Liver (tissue), 9 donors: ENCODE results near the gene KIRREL3. TPM values are rescaled to one million over a fixed set of nuclear protein-coding genes. Genes with fewer than 3 reads are reported as not detected.

Source experiments
- DNase-seq: peaks from one replicate; pipeline ENCODE4 v3.0.0-alpha.2; 2017; ENCODE audit warnings: low spot score
- H3K27ac ChIP-seq, 2 donors: one replicate each; pipeline ENCODE4 v1.7.0; 2013; ENCODE audit warnings: inconsistent platforms in 2 of 2, low read length in 2 of 2, control low read depth in 1 of 2, low read depth in 1 of 2, mild to moderate bottlenecking in 1 of 2
- H3K27me3 ChIP-seq, 4 donors: one replicate each; pipeline versions ENCODE4 v1.6.1 to v1.7.0; 2013; ENCODE audit warnings: low read length in 3 of 4, inconsistent platforms in 1 of 4, mild to moderate bottlenecking in 1 of 4, moderate library complexity in 1 of 4; ENCODE audit not compliant: control insufficient read depth in 4 of 4, insufficient read depth in 4 of 4
- H3K36me3 ChIP-seq, 4 donors: one replicate each; pipeline versions ENCODE4 v1.6.1 to v1.7.0; 2013; ENCODE audit warnings: low read length in 3 of 4, mild to moderate bottlenecking in 3 of 4, low read depth in 1 of 4, moderate library complexity in 1 of 4; ENCODE audit not compliant: control insufficient read depth in 4 of 4, insufficient read depth in 3 of 4
- H3K4me1 ChIP-seq, 4 donors: one replicate each; pipeline versions ENCODE4 v1.6.1 to v1.7.0; 2013; ENCODE audit warnings: low read length in 3 of 4, mild to moderate bottlenecking in 3 of 4, moderate library complexity in 1 of 4; ENCODE audit not compliant: control insufficient read depth in 4 of 4, insufficient read depth in 4 of 4
- H3K4me3 ChIP-seq, 3 donors: one replicate each; pipeline versions ENCODE4 v1.6.1 to v1.7.0; 2013; ENCODE audit warnings: low read length in 3 of 3, control low read depth in 1 of 3, low read depth in 1 of 3, mild to moderate bottlenecking in 1 of 3
- H3K9ac ChIP-seq, 2 donors: one replicate each; pipeline ENCODE4 v1.7.0; 2013; ENCODE audit warnings: low read length in 2 of 2, mild to moderate bottlenecking in 2 of 2, moderate library complexity in 2 of 2, control low read depth in 1 of 2, low read depth in 1 of 2
- H3K9me3 ChIP-seq, 4 donors: one replicate each; pipeline versions ENCODE4 v1.6.1 to v1.7.0; 2013; ENCODE audit warnings: low read length in 3 of 4; ENCODE audit not compliant: control insufficient read depth in 4 of 4
- EGR1 ChIP-seq, 2 donors: IDR thresholded peaks; 2 replicates each; pipeline ENCODE4 v1.6.1; 2016 to 2018; ENCODE audit warnings: antibody characterized with exemption in 2 of 2, low read depth in 2 of 2
- FOXA1 ChIP-seq: IDR thresholded peaks from 2 replicates; pipeline ENCODE4 v1.6.1; 2016; ENCODE audit warnings: antibody characterized with exemption
- GABPA ChIP-seq, 2 donors: IDR thresholded peaks in 1 of 2; conservative IDR thresholded peaks in 1 of 2; 2 replicates each; pipeline ENCODE4 v1.6.1; 2016; ENCODE audit warnings: antibody characterized with exemption in 2 of 2, mild to moderate bottlenecking in 1 of 2, moderate library complexity in 1 of 2
- JUND ChIP-seq, 2 donors: IDR thresholded peaks; 2 replicates each; pipeline ENCODE4 v1.6.1; 2016; ENCODE audit warnings: antibody characterized with exemption in 2 of 2
- NR2F2 ChIP-seq: IDR thresholded peaks from 2 replicates; pipeline ENCODE4 v1.6.1; 2016; ENCODE audit warnings: antibody characterized with exemption
- RAD21 ChIP-seq, 2 donors: IDR thresholded peaks; 2 replicates each; pipeline ENCODE4 v1.6.1; 2016; ENCODE audit warnings: antibody characterized with exemption in 2 of 2, mild to moderate bottlenecking in 2 of 2
- RXRA ChIP-seq, 2 donors: IDR thresholded peaks; 2 replicates each; pipeline ENCODE4 v1.6.1; 2017 to 2018; ENCODE audit warnings: antibody characterized with exemption in 2 of 2, mild to moderate bottlenecking in 1 of 2
- SP1 ChIP-seq: IDR thresholded peaks from 2 replicates; pipeline ENCODE4 v1.6.1; 2018; ENCODE audit warnings: antibody characterized with exemption, mild to moderate bottlenecking
- TAF1 ChIP-seq: conservative IDR thresholded peaks from 2 replicates; pipeline ENCODE4 v1.6.1; 2016; ENCODE audit warnings: antibody characterized with exemption, mild to moderate bottlenecking
- YY1 ChIP-seq: IDR thresholded peaks from 2 replicates; pipeline ENCODE4 v1.6.1; 2016; ENCODE audit warnings: antibody characterized with exemption, mild to moderate bottlenecking
- WGBS: extraction: QIAGEN DNeasy Blood & Tissue Kit; methylation state at CpG from one replicate; pipeline ENCODE4 v1.1.7; 2013; 5-methylcytosine and 5-hydroxymethylcytosine counted together
- polyA plus RNA-seq, 2 donors: library from polyadenylated mRNA; stranded (reverse) in 1 of 2; unstranded in 1 of 2; fragments of 200-250 nt in 1 of 2; fragments of >200 nt in 1 of 2; fragmentation: Nextera tagmentation in 1 of 2; extraction: Ambion mirVana in 1 of 2; gene quantifications; one replicate each; pipeline versions ENCODE4 v1.2.1 to v1.2.3, GENCODE V29; 2013 to 2015
- total RNA-seq, 2 donors: library from RNA; depleted of rRNA; stranded (reverse); fragments of >200 nt; gene quantifications; one replicate each; pipeline ENCODE4 v1.2.3, GENCODE V29; 2014
- TF ChIP-seq, protein P1 (sequence below): IDR thresholded peaks from 2 replicates; pipeline ENCODE4 v1.6.1; 2016; ENCODE audit warnings: antibody characterized with exemption, mild to moderate bottlenecking
- TF ChIP-seq, protein P2 (sequence below): fragments of 150-350 bp; IDR thresholded peaks from 2 replicates; pipeline ENCODE4 v1.5.1; 2017; ENCODE audit warnings: improper control_type of control experiment, low read depth, low read length; ENCODE audit not compliant: missing input control
- TF ChIP-seq, protein P3 (sequence below): IDR thresholded peaks from 2 replicates; pipeline ENCODE4 v1.6.1; 2016; ENCODE audit warnings: antibody characterized with exemption
- TF ChIP-seq, protein P4 (sequence below): IDR thresholded peaks from 2 replicates; pipeline ENCODE4 v1.6.1; 2016; ENCODE audit warnings: antibody characterized with exemption
- donor health status: healthy.
- donor health status: healthy.
- donor health status: healthy.
- donor health status: healthy.
- donor health status: healthy.

The KIRREL3 gene
- total and polyA plus RNA-seq, 4 donors: 0.03 to 0.29 (median 0.08) TPM; not detected in 1

DNA sequence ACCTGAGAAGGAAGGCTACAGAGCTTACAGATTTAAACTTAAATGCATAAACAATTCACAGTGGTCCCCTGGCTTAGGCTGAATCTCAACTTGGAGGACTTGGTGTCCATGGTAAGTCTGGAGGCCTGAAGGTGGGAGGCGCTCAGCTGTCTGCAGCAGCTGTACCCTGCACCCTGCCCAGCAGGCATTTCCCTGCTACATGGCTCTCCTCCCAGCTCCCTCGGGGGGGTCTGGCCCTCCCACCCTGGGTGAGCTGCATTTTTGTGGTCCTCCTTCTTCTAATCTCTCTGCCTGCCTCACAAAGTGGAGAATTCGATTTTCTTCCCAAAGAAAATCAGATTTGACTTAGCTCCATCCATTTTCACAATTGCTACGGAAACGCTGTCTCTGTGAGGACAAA lies 273.2 kb downstream of the KIRREL3 start:
- no peak for DNase-seq
- no peak for TF ChIP-seq TAF1
- TF ChIP-seq JUND (IDR thresholded peaks at IDR 0.05): no peak
- TF ChIP-seq NR2F2: no peak
- no peak for TF ChIP-seq EGR1 (IDR thresholded peaks at IDR 0.05; ENCODE audit: low read depth in 2 of 2)
- TF ChIP-seq SP1: no peak
- no peak for TF ChIP-seq RXRA (IDR thresholded peaks at IDR 0.05)
- Histone ChIP-seq H3K9me3 (no peaks in the 10 kb centered on the region), H3K4me1 (no peaks in the 10 kb centered on the region), H3K36me3 (no peaks in the 10 kb centered on the region), H3K27ac (no peak overlapping the region), H3K27me3 (no peaks in the 10 kb centered on the region), H3K9ac (no peak overlapping the region), H3K4me3 (no peak overlapping the region)
- 74% methylated on average over 5 of the region's 5 CpGs for WGBS

DNA sequence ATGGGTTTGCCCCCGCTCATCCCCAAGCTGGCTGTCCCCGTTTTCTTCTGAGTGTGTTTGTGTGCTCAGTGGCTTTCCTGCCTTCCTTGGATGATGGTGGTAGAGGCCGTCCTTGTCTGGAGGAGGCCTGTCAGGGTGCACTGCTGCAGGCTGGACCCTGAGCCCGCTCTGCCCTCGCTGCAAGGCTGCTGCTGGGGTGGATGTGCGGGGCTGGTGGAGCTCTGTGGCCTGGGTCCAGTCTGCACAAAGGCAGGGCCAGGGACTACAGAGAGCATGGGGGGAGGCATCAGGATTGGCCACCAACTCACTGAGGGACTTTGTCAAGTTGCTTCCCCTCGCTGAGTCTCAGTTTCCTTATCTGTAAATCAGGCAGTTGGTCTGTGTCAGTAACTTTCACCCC lies 275.0 kb downstream of the KIRREL3 start:
- TF ChIP-seq RAD21 (IDR thresholded peaks at IDR 0.05) (no peak), RXRA (IDR thresholded peaks at IDR 0.05) (no peak), YY1 (no peak), GABPA (IDR thresholded peaks at IDR 0.05 in 1 of 2, conservative IDR thresholded peaks at IDR 0.05 in 1 of 2) (no peak), FOXA1 (no peak), NR2F2 (no peak), EGR1 (IDR thresholded peaks at IDR 0.05; ENCODE audit: low read depth in 2 of 2) (no peak)
- TF ChIP-seq, protein P1, sequence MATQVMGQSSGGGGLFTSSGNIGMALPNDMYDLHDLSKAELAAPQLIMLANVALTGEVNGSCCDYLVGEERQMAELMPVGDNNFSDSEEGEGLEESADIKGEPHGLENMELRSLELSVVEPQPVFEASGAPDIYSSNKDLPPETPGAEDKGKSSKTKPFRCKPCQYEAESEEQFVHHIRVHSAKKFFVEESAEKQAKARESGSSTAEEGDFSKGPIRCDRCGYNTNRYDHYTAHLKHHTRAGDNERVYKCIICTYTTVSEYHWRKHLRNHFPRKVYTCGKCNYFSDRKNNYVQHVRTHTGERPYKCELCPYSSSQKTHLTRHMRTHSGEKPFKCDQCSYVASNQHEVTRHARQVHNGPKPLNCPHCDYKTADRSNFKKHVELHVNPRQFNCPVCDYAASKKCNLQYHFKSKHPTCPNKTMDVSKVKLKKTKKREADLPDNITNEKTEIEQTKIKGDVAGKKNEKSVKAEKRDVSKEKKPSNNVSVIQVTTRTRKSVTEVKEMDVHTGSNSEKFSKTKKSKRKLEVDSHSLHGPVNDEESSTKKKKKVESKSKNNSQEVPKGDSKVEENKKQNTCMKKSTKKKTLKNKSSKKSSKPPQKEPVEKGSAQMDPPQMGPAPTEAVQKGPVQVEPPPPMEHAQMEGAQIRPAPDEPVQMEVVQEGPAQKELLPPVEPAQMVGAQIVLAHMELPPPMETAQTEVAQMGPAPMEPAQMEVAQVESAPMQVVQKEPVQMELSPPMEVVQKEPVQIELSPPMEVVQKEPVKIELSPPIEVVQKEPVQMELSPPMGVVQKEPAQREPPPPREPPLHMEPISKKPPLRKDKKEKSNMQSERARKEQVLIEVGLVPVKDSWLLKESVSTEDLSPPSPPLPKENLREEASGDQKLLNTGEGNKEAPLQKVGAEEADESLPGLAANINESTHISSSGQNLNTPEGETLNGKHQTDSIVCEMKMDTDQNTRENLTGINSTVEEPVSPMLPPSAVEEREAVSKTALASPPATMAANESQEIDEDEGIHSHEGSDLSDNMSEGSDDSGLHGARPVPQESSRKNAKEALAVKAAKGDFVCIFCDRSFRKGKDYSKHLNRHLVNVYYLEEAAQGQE: no peak
- TF ChIP-seq, protein P2, sequence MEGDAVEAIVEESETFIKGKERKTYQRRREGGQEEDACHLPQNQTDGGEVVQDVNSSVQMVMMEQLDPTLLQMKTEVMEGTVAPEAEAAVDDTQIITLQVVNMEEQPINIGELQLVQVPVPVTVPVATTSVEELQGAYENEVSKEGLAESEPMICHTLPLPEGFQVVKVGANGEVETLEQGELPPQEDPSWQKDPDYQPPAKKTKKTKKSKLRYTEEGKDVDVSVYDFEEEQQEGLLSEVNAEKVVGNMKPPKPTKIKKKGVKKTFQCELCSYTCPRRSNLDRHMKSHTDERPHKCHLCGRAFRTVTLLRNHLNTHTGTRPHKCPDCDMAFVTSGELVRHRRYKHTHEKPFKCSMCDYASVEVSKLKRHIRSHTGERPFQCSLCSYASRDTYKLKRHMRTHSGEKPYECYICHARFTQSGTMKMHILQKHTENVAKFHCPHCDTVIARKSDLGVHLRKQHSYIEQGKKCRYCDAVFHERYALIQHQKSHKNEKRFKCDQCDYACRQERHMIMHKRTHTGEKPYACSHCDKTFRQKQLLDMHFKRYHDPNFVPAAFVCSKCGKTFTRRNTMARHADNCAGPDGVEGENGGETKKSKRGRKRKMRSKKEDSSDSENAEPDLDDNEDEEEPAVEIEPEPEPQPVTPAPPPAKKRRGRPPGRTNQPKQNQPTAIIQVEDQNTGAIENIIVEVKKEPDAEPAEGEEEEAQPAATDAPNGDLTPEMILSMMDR: no peak
- TF ChIP-seq, protein P3, sequence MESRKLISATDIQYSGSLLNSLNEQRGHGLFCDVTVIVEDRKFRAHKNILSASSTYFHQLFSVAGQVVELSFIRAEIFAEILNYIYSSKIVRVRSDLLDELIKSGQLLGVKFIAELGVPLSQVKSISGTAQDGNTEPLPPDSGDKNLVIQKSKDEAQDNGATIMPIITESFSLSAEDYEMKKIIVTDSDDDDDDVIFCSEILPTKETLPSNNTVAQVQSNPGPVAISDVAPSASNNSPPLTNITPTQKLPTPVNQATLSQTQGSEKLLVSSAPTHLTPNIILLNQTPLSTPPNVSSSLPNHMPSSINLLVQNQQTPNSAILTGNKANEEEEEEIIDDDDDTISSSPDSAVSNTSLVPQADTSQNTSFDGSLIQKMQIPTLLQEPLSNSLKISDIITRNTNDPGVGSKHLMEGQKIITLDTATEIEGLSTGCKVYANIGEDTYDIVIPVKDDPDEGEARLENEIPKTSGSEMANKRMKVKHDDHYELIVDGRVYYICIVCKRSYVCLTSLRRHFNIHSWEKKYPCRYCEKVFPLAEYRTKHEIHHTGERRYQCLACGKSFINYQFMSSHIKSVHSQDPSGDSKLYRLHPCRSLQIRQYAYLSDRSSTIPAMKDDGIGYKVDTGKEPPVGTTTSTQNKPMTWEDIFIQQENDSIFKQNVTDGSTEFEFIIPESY: no peak
- TF ChIP-seq, protein P4, sequence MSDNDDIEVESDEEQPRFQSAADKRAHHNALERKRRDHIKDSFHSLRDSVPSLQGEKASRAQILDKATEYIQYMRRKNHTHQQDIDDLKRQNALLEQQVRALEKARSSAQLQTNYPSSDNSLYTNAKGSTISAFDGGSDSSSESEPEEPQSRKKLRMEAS: no peak
- DNase-seq: no peak
- Histone ChIP-seq H3K4me1 (no peaks in the 10 kb centered on the region), H3K9ac (no peak overlapping the region), H3K9me3 (no peaks in the 10 kb centered on the region), H3K36me3 (no peaks in the 10 kb centered on the region), H3K4me3 (no peak overlapping the region), H3K27ac (no peak overlapping the region), H3K27me3 (no peaks in the 10 kb centered on the region)
- 91% methylated on average over 7 of the region's 7 CpGs for WGBS
